ENCODE data around the gene DAB1. TPM values are rescaled to one million over a fixed set of nuclear protein-coding genes. Genes with fewer than 3 reads are reported as not detected.

DAB1 gene
- total RNA-seq, 1 donor from 2014 or later: 1.9 TPM

- Mint-ChIP-seq H3K9me3 (peaks cover 8% of the 10 kb centered on the region), H3K36me3 (no peaks in the 10 kb centered on the region), H3K4me3 (no peak overlapping the region), H3K4me1 (peaks cover 12% of the 10 kb centered on the region), H3K27me3 (ENCODE audit: low read depth) (peaks cover 14% of the 10 kb centered on the region), H3K27ac (no peak overlapping the region)
- no peak for DNase-seq (ENCODE audit: low spot score in 2 of 2, unreplicated experiment in 2 of 2)
- TF ChIP-seq CTCF (IDR thresholded peaks at IDR 0.05; ENCODE audit: unreplicated experiment): no peak
These were observed 102.1 kb downstream of the DAB1 start for GRCh38 chr1:57321776-57322175.

DNA sequence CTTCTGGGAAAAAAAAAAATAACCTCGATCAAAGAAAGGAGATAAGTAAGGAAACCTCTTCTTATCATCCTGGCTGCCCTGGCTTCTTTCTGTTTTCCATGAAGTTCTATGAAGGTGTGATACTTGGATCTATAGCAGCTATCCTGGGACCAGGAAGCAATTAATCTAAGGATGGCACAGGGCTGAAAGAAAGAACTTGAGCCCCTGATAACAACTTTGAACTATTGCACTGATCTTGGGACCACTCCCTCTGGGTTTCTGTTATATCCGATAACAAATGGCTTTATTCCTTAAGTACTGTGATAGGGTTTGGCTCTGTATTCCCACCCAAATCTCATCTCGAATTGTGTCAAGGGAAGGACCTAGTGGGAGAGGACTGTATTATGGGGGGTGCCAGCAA is 104.1 kb downstream of the DAB1 start:
- Mint-ChIP-seq H3K9me3 (peaks cover 8% of the 10 kb centered on the region), H3K27ac (no peak overlapping the region), H3K4me1 (peaks cover 12% of the 10 kb centered on the region), H3K36me3 (no peaks in the 10 kb centered on the region), H3K4me3 (no peak overlapping the region), H3K27me3 (ENCODE audit: low read depth) (peaks cover 11% of the 10 kb centered on the region)
- no peak for DNase-seq (ENCODE audit: low spot score in 2 of 2, unreplicated experiment in 2 of 2)
- no peak for TF ChIP-seq CTCF (IDR thresholded peaks at IDR 0.05; ENCODE audit: unreplicated experiment)

DNA sequence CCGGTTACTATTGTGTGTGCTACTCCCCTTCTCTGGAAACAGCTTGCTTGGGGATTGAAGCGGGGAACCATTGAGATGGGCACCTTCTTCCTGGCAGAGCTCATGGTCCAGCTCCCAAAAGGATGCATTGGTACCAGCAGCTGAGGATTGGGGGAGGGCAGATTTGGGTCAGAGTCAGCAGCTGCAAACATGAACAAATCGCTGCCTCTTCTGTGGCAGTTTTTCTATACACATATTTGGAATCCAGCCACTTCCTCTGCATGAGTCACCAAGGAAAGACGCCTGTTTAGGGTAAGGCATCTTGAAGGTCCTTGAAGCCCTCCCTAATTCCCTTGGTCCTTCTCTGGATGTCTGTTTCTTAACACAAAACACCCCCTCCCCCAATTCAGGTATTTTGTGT is 104.7 kb downstream of the DAB1 start:
- Mint-ChIP-seq H3K9me3 (peaks cover 8% of the 10 kb centered on the region), H3K4me3 (no peak overlapping the region), H3K27ac (no peak overlapping the region), H3K4me1 (peaks cover 12% of the 10 kb centered on the region), H3K36me3 (no peaks in the 10 kb centered on the region), H3K27me3 (ENCODE audit: low read depth) (peaks cover 7% of the 10 kb centered on the region)
- DNase-seq (ENCODE audit: low spot score in 2 of 2, unreplicated experiment in 2 of 2): no peak
- TF ChIP-seq CTCF (IDR thresholded peaks at IDR 0.05; ENCODE audit: unreplicated experiment): no peak

- no peak for DNase-seq (ENCODE audit: low spot score in 2 of 2, unreplicated experiment in 2 of 2)
- Mint-ChIP-seq H3K36me3 (no peaks in the 10 kb centered on the region), H3K9me3 (peaks cover 8% of the 10 kb centered on the region), H3K27me3 (ENCODE audit: low read depth) (peaks cover 4% of the 10 kb centered on the region), H3K27ac (no peak overlapping the region), H3K4me1 (peaks cover 12% of the 10 kb centered on the region), H3K4me3 (no peak overlapping the region)
- TF ChIP-seq CTCF (IDR thresholded peaks at IDR 0.05; ENCODE audit: unreplicated experiment): no peak
These were observed 107.0 kb downstream of the DAB1 start for GRCh38 chr1:57316861-57317260.

GRCh38 chr1:57316291-57316690 is 107.6 kb downstream of the DAB1 start:
- H3K9me3 Mint-ChIP-seq: peaks cover 8% of the 10 kb centered on the region
- peaks cover 12% of the 10 kb centered on the region for H3K4me1 Mint-ChIP-seq
- H3K4me3 Mint-ChIP-seq: no peak overlapping the region
- H3K36me3 Mint-ChIP-seq: no peaks in the 10 kb centered on the region
- no peak for DNase-seq (ENCODE audit: low spot score in 2 of 2, unreplicated experiment in 2 of 2)
- TF ChIP-seq CTCF (IDR thresholded peaks at IDR 0.05; ENCODE audit: unreplicated experiment): no peak
- no peak overlapping the region for H3K27ac Mint-ChIP-seq
- peaks cover 3% of the 10 kb centered on the region for H3K27me3 Mint-ChIP-seq (ENCODE audit: low read depth)

- no peaks in the 10 kb centered on the region for H3K36me3 Mint-ChIP-seq
- peaks cover 2% of the 10 kb centered on the region for H3K9me3 Mint-ChIP-seq
- no peak for DNase-seq (ENCODE audit: low spot score in 2 of 2, unreplicated experiment in 2 of 2)
- H3K27me3 Mint-ChIP-seq (ENCODE audit: low read depth): peaks cover 2% of the 10 kb centered on the region
- H3K4me1 Mint-ChIP-seq: no peaks in the 10 kb centered on the region
- no peak overlapping the region for H3K4me3 Mint-ChIP-seq
- TF ChIP-seq CTCF (IDR thresholded peaks at IDR 0.05; ENCODE audit: unreplicated experiment): no peak
- no peak overlapping the region for H3K27ac Mint-ChIP-seq
These were observed 111.0 kb downstream of the DAB1 start for GRCh38 chr1:57312869-57313268.
